ENCODE results near the gene NEUROG2.
"Not testable (repeated sequence)": the region's sequence is repeated elsewhere in the genome, so short reads cannot be mapped to it uniquely, and the experiment has no call there.

NEUROG2 gene

GRCh38 chr4:112516066-112516470 lies at the start of gene NEUROG2:
Gene NEUROG2 (minus strand): TSS chr4:112516180. CDS start chr4:112515475, 705 bp downstream.
- no peak for DNase-seq (ENCODE audit: low read depth in 2 of 2)

DNA sequence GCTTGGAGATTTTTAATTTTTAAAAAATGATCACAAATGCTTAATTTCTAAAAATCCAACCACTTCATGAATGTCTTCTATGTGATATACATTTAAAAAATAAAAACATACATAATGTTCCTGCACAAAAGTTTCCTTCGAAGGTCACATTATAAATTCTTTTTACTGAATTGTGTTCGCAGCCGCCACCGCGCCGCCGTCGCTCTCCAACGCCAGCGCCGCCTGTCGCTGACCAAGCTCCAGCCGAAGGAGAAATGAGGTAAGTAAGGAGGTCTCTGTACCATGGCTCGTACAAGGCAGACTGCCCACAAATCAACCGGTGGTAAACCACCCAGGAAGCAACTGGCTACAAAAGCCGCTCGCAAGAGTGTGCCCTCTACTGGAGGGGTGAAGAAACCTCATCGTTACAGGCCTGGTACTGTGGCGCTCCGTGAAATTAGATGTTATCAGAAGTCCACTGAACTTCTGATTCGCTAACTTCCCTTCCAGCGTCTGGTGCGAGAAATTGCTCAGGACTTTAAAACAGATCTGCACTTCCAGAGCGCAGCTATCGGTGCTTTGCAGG lies 48.8 kb upstream of the NEUROG2 start:
- DNase-seq (ENCODE audit: low read depth in 2 of 2), result no peak

GRCh38 chr4:112563431-112564200 lies 47.6 kb upstream of the NEUROG2 start:
- no peak for DNase-seq (ENCODE audit: low read depth in 2 of 2)

GRCh38 chr4:112562254-112562879 lies 46.4 kb upstream of the NEUROG2 start:
- no peak for DNase-seq (ENCODE audit: low read depth in 2 of 2)

GRCh38 chr4:112560084-112560483 lies 44.1 kb upstream of the NEUROG2 start:
- DNase-seq (ENCODE audit: low read depth in 2 of 2), result no peak

- DNase-seq (ENCODE audit: low read depth in 2 of 2), result no peak
Measured at GRCh38 chr4:112559053-112559452, 43.1 kb upstream of the NEUROG2 start.

DNA sequence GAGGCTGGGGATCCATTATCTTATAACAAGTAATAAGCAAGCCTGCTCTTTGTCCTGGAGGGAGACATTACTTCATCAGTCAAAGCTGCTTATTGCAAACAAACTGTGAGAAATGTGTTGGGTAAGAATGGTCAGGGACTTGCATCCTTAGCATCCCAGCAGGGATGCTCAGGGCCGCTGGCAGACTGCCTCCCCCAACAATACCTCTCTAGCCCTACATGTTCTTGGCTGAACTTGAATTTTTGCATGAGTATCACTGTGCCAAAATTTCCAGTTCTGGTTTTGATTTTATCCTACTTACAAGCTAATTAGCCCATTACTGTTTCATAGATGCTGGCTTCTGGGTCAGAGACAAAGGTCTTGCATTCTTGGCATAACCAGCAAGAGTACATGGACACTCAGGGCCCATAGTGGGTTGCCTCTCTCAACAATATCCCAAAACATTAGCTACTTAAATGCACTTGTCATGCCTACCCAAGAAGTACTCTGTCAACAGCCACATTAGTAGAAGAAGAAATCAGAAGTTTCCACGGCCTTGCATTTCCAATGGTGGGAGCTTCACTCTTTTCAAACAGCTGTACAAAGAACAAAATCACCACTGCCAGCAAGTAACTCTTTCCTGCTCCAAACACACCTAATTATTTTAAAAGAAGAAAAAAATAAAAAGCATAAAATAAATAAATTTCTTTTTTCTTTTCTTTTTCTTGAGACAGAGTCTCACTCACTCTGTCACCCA lies 41.9 kb upstream of the NEUROG2 start:
- DNase-seq (ENCODE audit: low read depth in 2 of 2), result no peak

GRCh38 chr4:112554271-112554670 lies 38.3 kb upstream of the NEUROG2 start:
- DNase-seq (ENCODE audit: low read depth in 2 of 2), result not testable (repeated sequence)

DNA sequence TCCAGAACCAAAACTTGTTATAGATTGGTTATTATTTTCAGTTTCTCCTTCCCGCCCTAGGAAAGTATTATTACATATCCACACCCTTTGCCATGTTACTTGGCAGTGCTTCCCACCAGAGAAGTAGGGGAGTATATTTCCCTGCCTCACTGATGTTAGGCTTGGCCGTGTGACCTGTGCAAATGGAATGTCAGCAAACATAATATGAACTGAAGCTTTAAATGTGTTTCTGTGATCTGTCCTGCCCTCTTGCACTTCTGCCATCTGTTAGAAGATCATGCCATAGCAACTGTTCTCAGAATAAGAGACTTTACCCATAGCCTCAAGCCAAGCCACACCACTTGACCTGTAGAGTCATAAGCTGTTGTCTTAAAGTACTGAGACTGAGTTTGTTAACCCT lies 36.7 kb upstream of the NEUROG2 start:
- no peak for DNase-seq (ENCODE audit: low read depth in 2 of 2)

DNA sequence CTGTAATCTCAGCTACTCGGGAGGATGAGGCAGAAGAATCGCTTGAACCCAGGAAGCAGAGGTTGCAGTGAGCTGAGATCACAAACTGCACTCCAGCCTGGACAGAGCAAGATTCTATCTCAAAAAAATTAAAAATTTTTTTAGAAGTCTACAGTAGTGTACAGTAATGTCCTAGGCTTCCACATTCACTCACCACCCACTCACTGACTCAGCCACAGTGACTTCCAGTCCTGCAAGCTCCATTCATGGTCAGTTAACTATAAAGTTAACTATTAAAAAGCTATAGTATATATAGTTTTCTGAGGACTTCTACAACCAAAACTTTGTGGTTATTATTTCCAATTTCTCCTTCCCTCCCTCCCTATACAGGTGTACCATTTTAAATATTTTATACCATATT lies 34.7 kb upstream of the NEUROG2 start:
- DNase-seq (ENCODE audit: low read depth in 2 of 2), result no peak

- DNase-seq (ENCODE audit: low read depth in 2 of 2), result no peak
Measured at GRCh38 chr4:112546476-112546875, 30.5 kb upstream of the NEUROG2 start.

DNA sequence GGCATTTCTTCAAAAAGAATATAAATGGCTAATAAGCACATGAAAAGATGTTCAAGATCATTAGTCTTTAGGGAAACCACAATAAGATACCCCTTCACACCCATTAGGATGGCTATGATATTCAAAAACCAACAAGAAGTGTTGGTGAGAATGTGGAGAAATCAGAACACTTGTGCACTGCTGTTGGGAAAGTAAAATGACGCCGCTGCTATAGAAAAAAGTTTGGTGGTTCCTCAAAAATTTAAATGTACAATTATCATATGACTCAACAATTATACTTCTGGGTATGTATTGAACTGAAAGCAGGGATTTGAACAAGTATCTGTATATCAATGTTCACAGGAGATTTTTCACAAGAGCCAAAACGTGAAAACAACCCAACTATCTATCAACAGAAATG lies 29.4 kb upstream of the NEUROG2 start:
- DNase-seq (ENCODE audit: low read depth in 2 of 2), result no peak

- DNase-seq (ENCODE audit: low read depth in 2 of 2), result no peak
Measured at GRCh38 chr4:112540695-112541094, 24.7 kb upstream of the NEUROG2 start.

- no peak for DNase-seq (ENCODE audit: low read depth in 2 of 2)
Measured at GRCh38 chr4:112536123-112536522, 20.1 kb upstream of the NEUROG2 start.

DNA sequence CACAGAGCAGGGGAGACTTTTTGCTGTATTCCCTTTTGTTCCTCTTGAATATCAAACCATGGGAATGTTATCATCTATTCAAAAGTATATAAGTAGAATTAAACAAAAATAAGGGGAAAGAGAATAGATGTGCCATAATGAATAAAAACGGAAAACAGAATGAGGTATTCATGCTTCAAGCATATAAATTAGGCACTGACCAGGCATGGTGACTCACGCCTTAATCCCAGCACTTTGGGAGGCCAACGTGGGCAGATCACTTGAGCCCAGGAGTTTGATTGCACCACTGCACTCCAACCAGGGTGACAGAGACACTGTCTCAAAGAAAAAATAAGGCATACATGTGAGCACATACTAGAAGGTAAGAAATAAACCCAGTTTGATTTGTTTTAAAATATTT lies 16.3 kb upstream of the NEUROG2 start:
- no peak for DNase-seq (ENCODE audit: low read depth in 2 of 2)

GRCh38 chr4:112531146-112531545 lies 15.2 kb upstream of the NEUROG2 start:
- no peak for DNase-seq (ENCODE audit: low read depth in 2 of 2)

DNA sequence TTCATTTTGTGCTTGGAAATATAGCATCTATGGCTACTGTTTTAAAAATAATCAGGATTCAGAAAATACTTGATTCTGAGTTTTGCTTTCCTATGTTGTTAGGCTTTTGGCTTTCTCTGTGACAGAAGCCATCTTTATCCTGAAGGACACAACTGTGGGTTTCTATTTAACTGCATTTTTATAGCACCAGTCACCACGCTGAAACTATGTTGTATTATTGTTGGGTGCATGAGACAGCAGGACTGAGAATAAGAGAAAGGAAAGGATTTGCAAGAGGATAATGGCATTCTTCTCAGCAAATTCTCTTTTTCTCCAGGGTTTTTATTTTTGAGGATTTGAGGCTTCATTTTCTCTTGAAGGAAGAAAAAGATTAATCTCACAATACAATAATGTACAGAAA lies 10.1 kb upstream of the NEUROG2 start:
- DNase-seq (ENCODE audit: low read depth in 2 of 2), result no peak

DNA sequence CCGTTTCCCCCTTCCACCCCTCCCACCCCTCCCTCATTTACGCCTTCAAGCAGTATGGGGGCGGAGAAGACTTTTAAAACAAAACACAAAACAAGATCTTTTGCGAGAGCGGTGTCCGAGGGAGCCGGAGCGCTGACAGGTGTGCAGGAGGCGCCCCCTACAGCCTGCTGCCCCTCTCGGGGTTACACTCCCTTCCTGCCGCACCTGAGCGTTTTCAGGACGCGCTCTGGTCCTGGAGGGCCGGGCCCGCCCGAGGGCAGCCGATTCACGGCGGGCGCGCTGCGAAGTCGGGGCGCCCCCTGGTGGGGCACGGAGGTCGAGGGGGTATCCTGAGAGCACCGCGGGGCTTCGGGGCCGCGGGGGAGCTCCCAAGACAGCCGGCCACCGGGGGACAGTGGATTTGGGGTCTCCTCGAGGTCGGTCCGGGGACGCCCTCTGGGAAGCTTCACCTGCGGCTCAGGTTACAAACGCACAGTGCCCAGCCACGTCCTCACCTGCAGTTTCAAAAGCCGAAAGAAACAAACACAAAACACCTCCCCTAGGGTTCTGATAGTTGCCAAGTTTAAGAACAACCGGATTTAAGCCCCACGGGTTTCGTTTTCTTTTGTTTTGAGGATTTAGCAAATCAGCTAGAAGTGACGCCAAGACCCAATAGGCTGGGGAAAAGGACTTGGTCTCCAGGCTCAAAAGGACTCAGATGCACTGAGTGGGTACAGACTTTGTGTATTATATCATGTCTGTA lies 8.0 kb upstream of the NEUROG2 start:
- DNase-seq (ENCODE audit: low read depth in 2 of 2), result peak; percentile 47 to 65

- DNase-seq (ENCODE audit: low read depth in 2 of 2), result no peak
Measured at GRCh38 chr4:112523008-112523721, 7.2 kb upstream of the NEUROG2 start.

DNA sequence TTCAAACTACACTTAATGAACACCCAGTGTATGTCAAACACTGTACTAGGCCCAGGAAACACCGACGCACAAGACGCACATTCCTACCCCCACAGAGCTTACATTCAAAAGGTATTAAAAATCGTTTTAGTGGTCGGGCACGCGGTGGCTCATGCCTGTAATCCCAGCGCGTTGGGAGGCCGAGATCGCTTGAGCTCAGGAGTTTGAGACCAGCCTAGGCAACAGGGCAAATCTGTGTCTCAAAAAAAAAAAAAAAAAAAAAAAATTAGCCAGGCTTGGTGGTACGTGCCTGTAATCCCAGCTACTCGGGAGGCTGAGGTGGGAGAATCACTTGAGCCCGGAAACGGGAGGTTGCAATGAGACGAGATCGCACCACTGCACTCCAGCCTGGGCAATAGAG lies 6.5 kb upstream of the NEUROG2 start:
- not testable (repeated sequence) for DNase-seq (ENCODE audit: low read depth in 2 of 2)

Measured in stimulated activated CD8-positive, alpha-beta memory T cell treated with anti-CD3 and anti-CD28 coated beads, Interleukin-7, amount 100 ng/mL, for 4 hours (primary cell).